H1 (cell line): ENCODE results near the gene RTN4RL1. TPM values are rescaled to one million over a fixed set of nuclear protein-coding genes. Genes with fewer than 3 reads are reported as not detected.

ENCODE experiments used
- CTCF ChIA-PET: fragments of 300-600 bp; sonication (Branson Sonifier 250); formaldehyde crosslinking; loops from one replicate; lab custom pipeline; 2021; ENCODE audit not compliant: partially characterized antibody; lab: Charles Lee
- POLR2A ChIA-PET: fragments of 300-600 bp; sonication (Branson Sonifier 250); formaldehyde crosslinking; loops from one replicate; lab custom pipeline; 2021; ENCODE audit warnings: inconsistent platforms; ENCODE audit not compliant: partially characterized antibody; lab: Charles Lee
- DNase-seq, 2 experiments: peaks; one replicate each; pipeline versions ENCODE4 v3.0.0 to v3.0.0-alpha.2; 2010 to 2022; ENCODE audit warnings: low spot score in 2 of 2, low read depth in 1 of 2, mixed read lengths in 1 of 2
- FAIRE-seq: peaks from 2 replicates; lab custom pipeline; 2011; peaks lifted over from hg19 to GRCh38; lab: Jason Lieb, UNC
- H2AFZ ChIP-seq: 2 replicates; pipeline ENCODE4 v1.8.1; 2012; ENCODE audit warnings: low read length, inconsistent platforms
- H2AK5ac ChIP-seq: 2 replicates; pipeline ENCODE4 v1.6.1; 2013; ENCODE audit warnings: low read depth, low read length
- H2BK120ac ChIP-seq: replicated peaks from 2 replicates; pipeline ENCODE3; 2013; ENCODE audit warnings: low read depth, low read length, inconsistent platforms
- H2BK12ac ChIP-seq: 2 replicates; pipeline ENCODE4 v1.6.1; 2013; ENCODE audit warnings: low read depth, low read length
- H2BK15ac ChIP-seq: 2 replicates; pipeline ENCODE4 v1.6.1; 2013; ENCODE audit warnings: low read length
- H2BK20ac ChIP-seq: 2 replicates; pipeline ENCODE4 v1.6.1; 2013; ENCODE audit warnings: low read length
- H2BK5ac ChIP-seq: 2 replicates; pipeline ENCODE4 v1.6.1; 2013; ENCODE audit warnings: low read depth, low read length
- H3K14ac ChIP-seq: 2 replicates; pipeline ENCODE4 v1.6.1; 2013; ENCODE audit warnings: inconsistent platforms; ENCODE audit not compliant: insufficient read length
- H3K18ac ChIP-seq: 2 replicates; pipeline ENCODE4 v1.6.1; 2013; ENCODE audit warnings: low read length; ENCODE audit errors: extremely low read depth
- H3K23ac ChIP-seq: 2 replicates; pipeline ENCODE4 v1.6.1; 2013; ENCODE audit warnings: inconsistent platforms; ENCODE audit not compliant: insufficient read length
- H3K23me2 ChIP-seq: 2 replicates; pipeline ENCODE4 v1.6.1; 2013; ENCODE audit warnings: low read depth, low read length
- H3K27ac ChIP-seq: 2 replicates; pipeline ENCODE4 v1.6.1; 2011; ENCODE audit warnings: low read depth, low read length, inconsistent platforms
- H3K27me3 ChIP-seq, 4 experiments: replicated peaks in 1 of 4; 1 replicate in 1 of 4; 2 replicates in 3 of 4; pipeline versions ENCODE4 v1.6.1 to v1.8.1; 2011 to 2013; ENCODE audit warnings: low read length in 3 of 4, mild to moderate bottlenecking in 3 of 4, inconsistent platforms in 2 of 4, mixed read lengths in 2 of 4, moderate library complexity in 1 of 4; ENCODE audit not compliant: control insufficient read depth in 3 of 4, insufficient read depth in 3 of 4; ENCODE audit errors: extremely low read depth in 1 of 4
- H3K36me3 ChIP-seq, 4 experiments: 2 replicates each; pipeline versions ENCODE4 v1.6.1 to v1.8.1; 2011 to 2013; ENCODE audit warnings: mild to moderate bottlenecking in 4 of 4, low read length in 3 of 4, moderate library complexity in 2 of 4, control low read depth in 1 of 4, inconsistent platforms in 1 of 4; ENCODE audit not compliant: insufficient read depth in 4 of 4, control insufficient read depth in 2 of 4
- H3K4ac ChIP-seq: replicated peaks from 2 replicates; pipeline ENCODE3; 2013; ENCODE audit warnings: low read length, low read depth, mixed read lengths, inconsistent platforms; ENCODE audit not compliant: insufficient read length
- H3K4me1 ChIP-seq, 4 experiments: replicated peaks in 1 of 4; 1 replicate in 1 of 4; 2 replicates in 3 of 4; pipeline versions ENCODE4 v1.6.1 to v1.8.1; 2011 to 2013; ENCODE audit warnings: low read length in 3 of 4, inconsistent platforms in 2 of 4, mixed read lengths in 1 of 4; ENCODE audit not compliant: insufficient read depth in 4 of 4, control insufficient read depth in 3 of 4
- H3K4me2 ChIP-seq, 2 experiments: 2 replicates each; pipeline versions ENCODE4 v1.6.1 to v1.8.1; 2011 to 2013; ENCODE audit warnings: low read depth in 2 of 2, low read length in 2 of 2, control low read depth in 1 of 2, inconsistent platforms in 1 of 2, mild to moderate bottlenecking in 1 of 2; ENCODE audit not compliant: insufficient read depth in 1 of 2
- H3K4me3 ChIP-seq, 4 experiments: fragments of 200-600, 300-600 bp in 1 of 4; sonication (generic), shearing (Covaris generic), sonication (Bioruptor Twin) in 1 of 4; 2 replicates each; pipeline versions ENCODE4 v1.5.1 to v1.8.1; 2011 to 2016; ENCODE audit warnings: low read length in 4 of 4, low read depth in 3 of 4, control low read depth in 2 of 4, inconsistent platforms in 2 of 4, mild to moderate bottlenecking in 2 of 4, mixed read lengths in 1 of 4, moderate library complexity in 1 of 4; ENCODE audit not compliant: insufficient read depth in 2 of 4; ENCODE audit errors: extremely low read depth in 1 of 4
- H3K56ac ChIP-seq: replicated peaks from 2 replicates; pipeline ENCODE3; 2013; ENCODE audit warnings: low read depth, mild to moderate bottlenecking, mixed read lengths, low read length, inconsistent platforms; ENCODE audit not compliant: insufficient read length
- H3K79me1 ChIP-seq: 2 replicates; pipeline ENCODE4 v1.6.1; 2013; ENCODE audit warnings: low read depth, low read length, control low read depth
- H3K79me2 ChIP-seq, 2 experiments: 2 replicates each; pipeline versions ENCODE4 v1.6.1 to v1.8.1; 2012 to 2013; ENCODE audit warnings: low read length in 2 of 2, mild to moderate bottlenecking in 2 of 2, inconsistent platforms in 1 of 2; ENCODE audit not compliant: insufficient read depth in 2 of 2, control insufficient read depth in 1 of 2
- H3K9ac ChIP-seq, 4 experiments: replicated peaks in 1 of 4; 1 replicate in 1 of 4; 2 replicates in 3 of 4; pipeline versions ENCODE4 v1.6.1 to v1.8.1; 2011 to 2013; ENCODE audit warnings: low read depth in 3 of 4, low read length in 3 of 4, control low read depth in 2 of 4, mild to moderate bottlenecking in 2 of 4, moderate library complexity in 2 of 4, inconsistent platforms in 1 of 4; ENCODE audit errors: extremely low read depth in 1 of 4
- H3K9me3 ChIP-seq, 2 experiments: 2 replicates each; pipeline versions ENCODE4 v1.6.1 to v1.8.1; 2012 to 2013; ENCODE audit warnings: mild to moderate bottlenecking in 2 of 2, moderate library complexity in 2 of 2, control low read depth in 1 of 2, inconsistent platforms in 1 of 2, low read depth in 1 of 2, low read length in 1 of 2, mixed read lengths in 1 of 2; ENCODE audit not compliant: insufficient read depth in 2 of 2
- H4K20me1 ChIP-seq, 2 experiments: replicated peaks in 1 of 2; 2 replicates each; pipeline versions ENCODE3 to v1.8.1; 2011 to 2013; ENCODE audit warnings: inconsistent platforms in 2 of 2, low read length in 2 of 2, mild to moderate bottlenecking in 1 of 2; ENCODE audit not compliant: insufficient read depth in 2 of 2, control insufficient read depth in 1 of 2
- H4K5ac ChIP-seq: 2 replicates; pipeline ENCODE4 v1.6.1; 2013; ENCODE audit warnings: low read length, low read depth, mixed read lengths, inconsistent platforms; ENCODE audit not compliant: insufficient read length
- H4K8ac ChIP-seq: 2 replicates; pipeline ENCODE4 v1.8.0; 2013; ENCODE audit warnings: mild to moderate bottlenecking, moderate library complexity, low read length, inconsistent platforms; ENCODE audit not compliant: insufficient read depth; ENCODE audit errors: extremely low read depth
- H4K91ac ChIP-seq: replicated peaks from 2 replicates; pipeline ENCODE3; 2013; ENCODE audit warnings: low read length, mixed read lengths, inconsistent platforms; ENCODE audit not compliant: insufficient read length
- ASH2L ChIP-seq: fragments of 200-600, 300-600 bp; sonication (generic); IDR thresholded peaks from one replicate; pipeline ENCODE4 v1.7.1; 2017; ENCODE audit warnings: low read length
- CTBP2 ChIP-seq: IDR thresholded peaks from 2 replicates; pipeline ENCODE4 v1.7.0; 2011; ENCODE audit warnings: borderline replicate concordance, mild to moderate bottlenecking, moderate library complexity, mixed read lengths, low read length; ENCODE audit not compliant: insufficient read depth, insufficient read length
- EZH2 ChIP-seq: fragments of 200-600 bp; sonication (generic); IDR thresholded peaks from 2 replicates; pipeline ENCODE4 v1.7.1; 2012; ENCODE audit warnings: low read depth, mild to moderate bottlenecking, moderate library complexity, low read length, inconsistent platforms; ENCODE audit not compliant: severe bottlenecking
- FOSL1 ChIP-seq: IDR thresholded peaks from 2 replicates; pipeline ENCODE4 v1.6.1; 2011; ENCODE audit warnings: mild to moderate bottlenecking, low read depth, low read length, moderate library complexity; ENCODE audit not compliant: insufficient read depth
- JUN ChIP-seq: IDR thresholded peaks from 2 replicates; pipeline ENCODE4 v1.6.1; 2011; ENCODE audit warnings: low read depth, mild to moderate bottlenecking, improper control_type of control experiment, low read length
- NANOG ChIP-seq: IDR thresholded peaks from 2 replicates; pipeline ENCODE4 v1.6.1; 2011; ENCODE audit warnings: low read length, low read depth, mild to moderate bottlenecking, inconsistent platforms; ENCODE audit not compliant: insufficient read depth, poor library complexity, severe bottlenecking
- RFX5 ChIP-seq: IDR thresholded peaks from 2 replicates; pipeline ENCODE4 v1.6.1; 2011; ENCODE audit warnings: low read depth, low read length, improper control_type of control experiment, borderline replicate concordance
- RNF2 ChIP-seq: fragments of 200-900, 300-1000 bp; sonication (generic); IDR thresholded peaks from 2 replicates; pipeline ENCODE4 v1.7.1; 2016; ENCODE audit warnings: borderline replicate concordance, low read depth, mild to moderate bottlenecking, antibody characterized with exemption, low read length; ENCODE audit not compliant: poor library complexity, severe bottlenecking; ENCODE audit errors: missing control alignments
- SIRT6 ChIP-seq: IDR thresholded peaks from one replicate; pipeline ENCODE4 v1.7.1; 2012; ENCODE audit warnings: low read length, inconsistent platforms
- SRF ChIP-seq: IDR thresholded peaks from 2 replicates; pipeline ENCODE4 v1.6.1; 2011; ENCODE audit warnings: mild to moderate bottlenecking, low read depth, low read length, moderate library complexity
- ZNF274 ChIP-seq: IDR thresholded peaks from 2 replicates; pipeline ENCODE4 v1.7.0; 2012; ENCODE audit warnings: low read length, borderline replicate concordance; ENCODE audit errors: extremely low read depth
- WGBS, 2 experiments: shearing (Covaris generic) in 1 of 2; methylation state at CpG; one replicate each; pipeline versions ENCODE4 v1.1.6 to v1.1.7; 2013 to 2015; ENCODE audit warnings: low lambda C conversion rate in 2 of 2, mixed read lengths in 2 of 2, inconsistent platforms in 1 of 2, low coverage in 1 of 2, missing lambda C conversion rate in 1 of 2; ENCODE audit not compliant: insufficient replicate concordance in 2 of 2, insufficient coverage in 1 of 2, insufficient read length in 1 of 2; ENCODE audit errors: extremely low coverage in 1 of 2, missing lambda C conversion rate in 1 of 2; 5-methylcytosine and 5-hydroxymethylcytosine counted together
- polyA plus RNA-seq, 7 experiments: library from polyadenylated mRNA; depleted of rRNA in 3 of 7; stranded (reverse) in 5 of 7; unstranded in 2 of 7; fragments of >200 nt in 5 of 7; fragments of 200-250 nt in 2 of 7; gene quantifications; 1 replicate in 5 of 7; 2 replicates in 1 of 7; 4 replicates in 1 of 7; pipeline versions ENCODE4 v1.2.1 to v1.2.3, GENCODE V29; 2011 to 2013; ENCODE audit warnings: missing spikeins in 2 of 7, mixed read lengths in 2 of 7
- total RNA-seq: library from RNA; stranded (reverse); fragmentation: NEBNext Ultra II Directional; extraction: Animal tissue kit (Norgen Biotek cat#: 25700); gene quantifications from 2 replicates; pipeline ENCODE4 v1.2.1, GENCODE V29; 2021

Gene RTN4RL1
- total and polyA plus RNA-seq, 2 of the 8 experiments (the other 6 are each of a cell fraction or from before 2014, with no cell fraction given), result 0.09 TPM; not detected in 1

DNA sequence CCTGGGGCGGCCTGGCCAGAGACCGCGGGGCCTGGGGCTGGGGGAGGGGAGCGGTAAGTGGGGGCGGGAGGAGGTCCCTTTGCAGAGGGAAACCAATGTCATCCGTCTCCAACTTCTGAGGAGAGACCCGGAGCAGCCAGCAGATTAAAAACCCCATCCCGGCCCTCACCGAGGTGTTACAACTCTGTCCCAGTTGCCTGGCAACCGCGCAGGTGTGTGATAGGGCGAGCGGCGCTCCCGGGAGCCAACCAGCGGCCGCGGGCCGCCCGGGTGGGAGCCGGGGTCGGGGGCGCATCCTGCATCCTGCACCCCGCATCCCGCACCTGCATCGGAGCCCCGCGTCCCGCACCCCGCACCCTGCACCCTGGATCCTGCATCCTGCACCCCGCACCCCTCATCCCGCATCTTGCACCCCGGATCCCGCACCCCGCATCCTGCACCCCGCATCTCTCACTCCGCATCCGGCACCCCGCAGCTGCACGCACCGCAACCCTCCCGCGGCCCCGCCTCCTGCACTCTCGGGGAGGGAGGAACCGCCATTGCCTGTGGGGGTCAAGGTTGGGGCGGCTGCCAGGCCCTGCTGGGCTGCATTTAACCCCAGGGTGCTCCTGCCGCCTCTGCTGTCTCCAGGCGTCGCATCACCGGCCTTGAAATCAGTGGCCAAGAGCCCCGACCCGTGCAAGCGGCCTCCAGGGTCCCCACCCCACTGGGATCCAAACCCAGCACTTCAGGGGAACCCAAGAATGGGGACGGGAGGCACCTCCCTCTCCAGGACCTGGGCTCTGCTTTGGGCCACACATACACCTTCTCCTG, 47.3 kb downstream of the RTN4RL1 start:
- Histone ChIP-seq H3K79me1 (no peaks in the 10 kb centered on the region), H3K14ac (no peak overlapping the region), H2BK20ac (no peak overlapping the region), H2AK5ac (no peak overlapping the region), H4K8ac (peak overlapping the region; percentile 51), H4K91ac (no peak overlapping the region), H3K18ac (no peak overlapping the region), H3K27ac (no peak overlapping the region), H2BK5ac (no peak overlapping the region), H3K23ac (no peak overlapping the region), H3K4me2 (peak overlapping the region; percentile 33 to 59; a peak in 3 of 4 replicates), H3K9ac (no peak overlapping the region), H3K36me3 (no peaks in the 10 kb centered on the region), H3K23me2 (no peaks in the 10 kb centered on the region), H3K4me1 (peaks cover 0 to 4% (median 0%) of the 10 kb centered on the region in 4 experiments; a peak in 3 of 7 replicates), H3K56ac (no peak overlapping the region), H3K4me3 (peak overlapping the region in 2 of 4 experiments; percentile 7 to 37; a peak in 3 of 8 replicates), H2BK120ac (no peak overlapping the region), H3K27me3 (peaks cover 0 to 17% (median 11%) of the 10 kb centered on the region in 4 experiments; a peak in 5 of 7 replicates), H2BK12ac (no peak overlapping the region), H3K4ac (no peak overlapping the region), H3K79me2 (no peaks in the 10 kb centered on the region), H2AFZ (peak overlapping the region; percentile 32; the same call in 1 of the 2 replicates), H4K5ac (no peak overlapping the region), H2BK15ac (no peak overlapping the region)
- ChIA-PET POLR2A (no interaction called here), CTCF (no interaction called here)
- FAIRE-seq (no peak), DNase-seq (peak in 1 of 2 experiments; percentile 81)
- WGBS, 2 experiments, result 37% methylated on average over 16 of the region's 55 CpGs; no CpG with 5 or more reads in 1 of the 2 experiments
- TF ChIP-seq ASH2L (no peak), JUN (no peak), RFX5 (peak; percentile 35; the same call in 1 of the 2 replicates), ZNF274 (no peak), RNF2 (no peak), SIRT6 (no peak), CTBP2 (no peak), EZH2 (peak; percentile 12), FOSL1 (no peak), NANOG (no peak), SRF (no peak)
- TF ChIP-seq, all 59 proteins: peak for 2
- Histone ChIP-seq H3K9me3 (no peaks in the 10 kb centered on the region), H4K20me1 (peaks cover 0 to 3% of the 10 kb centered on the region in 2 experiments)
